OCI-LY7 (cell line): ENCODE data around the gene BMPR2. TPM values are rescaled to one million over a fixed set of nuclear protein-coding genes. Genes with fewer than 3 reads are reported as not detected.

Experiments
- BruUV-seq: library from RNA; stranded (reverse); fragments of 400-500 nt; replicated peaks from 2 replicates; lab custom pipeline; 2021; lab: Mats Ljungman, UMichigan
- CTCF ChIA-PET: fragments of 300-600 bp; sonication (Branson Sonifier 250); formaldehyde crosslinking; loops from one replicate; lab custom pipeline; 2022; ENCODE audit warnings: antibody characterized with exemption; ENCODE audit not compliant: unreplicated experiment; lab: Charles Lee
- POLR2A ChIA-PET: fragments of 300-600 bp; sonication (Branson Sonifier 250); formaldehyde crosslinking; loops from one replicate; lab custom pipeline; 2022; ENCODE audit warnings: antibody characterized with exemption; lab: Charles Lee
- DNase-seq: peaks from one replicate; pipeline ENCODE4 v3.0.0-alpha.2; 2015; ENCODE audit warnings: low spot score
- H2AFZ ChIP-seq: fragments of 200-600 bp; sonication (generic), shearing (Covaris generic); 2 replicates; pipeline ENCODE4 v1.6.1; 2014; ENCODE audit warnings: mild to moderate bottlenecking, antibody characterized with exemption, low read length, moderate library complexity
- H3K27ac ChIP-seq: fragments of 200-600 bp; sonication (generic); 2 replicates; pipeline ENCODE4 v1.5.1; 2014; ENCODE audit warnings: mixed run types, low read depth, mild to moderate bottlenecking, moderate library complexity, low read length, inconsistent platforms; ENCODE audit not compliant: poor library complexity, severe bottlenecking
- H3K36me3 ChIP-seq: fragments of 200-600 bp; sonication (generic); 2 replicates; pipeline ENCODE4 v1.6.1; 2014; ENCODE audit warnings: mild to moderate bottlenecking, antibody characterized with exemption, low read length, moderate library complexity, mixed read lengths; ENCODE audit not compliant: insufficient read depth
- H3K4me1 ChIP-seq: fragments of 200-600 bp; sonication (generic); 2 replicates; pipeline ENCODE4 v1.5.1; 2014; ENCODE audit warnings: mild to moderate bottlenecking, low read length; ENCODE audit not compliant: insufficient read depth, poor library complexity, severe bottlenecking
- H3K4me2 ChIP-seq: fragments of 200-600 bp; sonication (generic); 2 replicates; pipeline ENCODE4 v1.6.1; 2014; ENCODE audit warnings: mild to moderate bottlenecking, low read length
- H3K4me3 ChIP-seq: fragments of 200-600 bp; sonication (generic); 2 replicates; pipeline ENCODE4 v1.5.1; 2014; ENCODE audit warnings: mild to moderate bottlenecking, low read depth, low read length; ENCODE audit not compliant: poor library complexity, severe bottlenecking
- H3K79me2 ChIP-seq: fragments of 200-600 bp; sonication (generic); 2 replicates; pipeline ENCODE4 v1.6.1; 2016; ENCODE audit warnings: low read depth, mild to moderate bottlenecking, low read length, moderate library complexity, mixed read lengths; ENCODE audit not compliant: insufficient read depth
- H3K9me2 ChIP-seq: fragments of 200-600 bp; sonication (generic); 2 replicates; pipeline ENCODE4 v1.6.1; 2016; ENCODE audit warnings: mild to moderate bottlenecking, low read length, mixed read lengths; ENCODE audit not compliant: insufficient read depth
- H3K9me3 ChIP-seq: fragments of 200-600 bp; sonication (generic); 2 replicates; pipeline ENCODE4 v1.6.1; 2014; ENCODE audit warnings: mild to moderate bottlenecking, mixed run types, low read length, mixed read lengths
- H4K20me1 ChIP-seq: fragments of 200-600 bp; sonication (generic); 2 replicates; pipeline ENCODE4 v1.6.1; 2014; ENCODE audit warnings: mild to moderate bottlenecking, antibody characterized with exemption, low read length, moderate library complexity, mixed read lengths; ENCODE audit not compliant: insufficient read depth
- EZH2phosphoT487 ChIP-seq: fragments of 200-600 bp; sonication (generic); IDR thresholded peaks from 2 replicates; pipeline ENCODE4 v1.6.1; 2018; ENCODE audit warnings: low read depth, borderline replicate concordance, mild to moderate bottlenecking, mixed run types, antibody characterized with exemption, low read length, moderate library complexity, mixed read lengths
- intact Hi-C: fragments of 100-400 bp; cut with micrococcal nuclease; formaldehyde crosslinking; loops from one replicate; pipeline ENCODE4 v1.10.0; 2022; ENCODE audit not compliant: unreplicated experiment
- total RNA-seq, 2 experiments: library from RNA; depleted of rRNA in 1 of 2; stranded (reverse); fragments of >200 nt in 1 of 2; shearing (Covaris generic) in 1 of 2; gene quantifications; 2 replicates each; pipeline ENCODE4 v1.2.3, GENCODE V29; 2014 to 2022
- TF ChIP-seq, protein P1 (sequence below): fragments of 200-600 bp; sonication (generic); conservative IDR thresholded peaks from 2 replicates; pipeline ENCODE4 v1.5.1; 2014; ENCODE audit warnings: mild to moderate bottlenecking, antibody characterized with exemption, low read length, moderate library complexity, mixed read lengths

The BMPR2 gene
- total RNA-seq, 2 experiments from 2014 or later: 4.3 to 14.7 TPM

DNA sequence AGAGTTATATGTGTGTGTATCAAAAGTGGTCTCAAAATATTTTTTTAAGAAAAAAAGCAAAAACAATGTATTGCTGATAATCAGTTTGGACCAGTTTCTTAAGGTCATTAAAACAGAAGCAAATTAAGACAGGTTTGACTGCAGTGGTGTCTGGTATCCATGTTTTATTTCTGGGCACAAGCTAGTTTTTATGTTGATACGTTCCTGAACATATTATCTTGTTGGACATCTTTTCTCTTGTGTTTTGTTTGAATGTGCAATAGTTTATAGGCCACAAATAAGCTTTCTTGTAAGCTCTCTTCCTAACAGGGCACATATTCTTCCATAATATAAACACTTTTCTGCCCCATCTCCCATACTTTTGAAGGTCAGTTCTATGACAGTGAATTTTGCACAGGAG lies 184.1 kb downstream of the BMPR2 start:
- H4K20me1 ChIP-seq: no peaks in the 10 kb centered on the region
- H3K36me3 ChIP-seq: no peaks in the 10 kb centered on the region
- H3K27ac ChIP-seq: no peak overlapping the region
- ChIA-PET CTCF (no interaction called here), POLR2A (interaction anchor here (0.7 to 1.0 kb wide), 2 partner anchors 11 to 13 kb away, joined by 3 to 4 read pairs; no protein-coding TSS in a partner anchor)
- H3K4me2 ChIP-seq: no peak overlapping the region
- H3K79me2 ChIP-seq: no peaks in the 10 kb centered on the region
- no peak for DNase-seq
- TF ChIP-seq, protein P1, sequence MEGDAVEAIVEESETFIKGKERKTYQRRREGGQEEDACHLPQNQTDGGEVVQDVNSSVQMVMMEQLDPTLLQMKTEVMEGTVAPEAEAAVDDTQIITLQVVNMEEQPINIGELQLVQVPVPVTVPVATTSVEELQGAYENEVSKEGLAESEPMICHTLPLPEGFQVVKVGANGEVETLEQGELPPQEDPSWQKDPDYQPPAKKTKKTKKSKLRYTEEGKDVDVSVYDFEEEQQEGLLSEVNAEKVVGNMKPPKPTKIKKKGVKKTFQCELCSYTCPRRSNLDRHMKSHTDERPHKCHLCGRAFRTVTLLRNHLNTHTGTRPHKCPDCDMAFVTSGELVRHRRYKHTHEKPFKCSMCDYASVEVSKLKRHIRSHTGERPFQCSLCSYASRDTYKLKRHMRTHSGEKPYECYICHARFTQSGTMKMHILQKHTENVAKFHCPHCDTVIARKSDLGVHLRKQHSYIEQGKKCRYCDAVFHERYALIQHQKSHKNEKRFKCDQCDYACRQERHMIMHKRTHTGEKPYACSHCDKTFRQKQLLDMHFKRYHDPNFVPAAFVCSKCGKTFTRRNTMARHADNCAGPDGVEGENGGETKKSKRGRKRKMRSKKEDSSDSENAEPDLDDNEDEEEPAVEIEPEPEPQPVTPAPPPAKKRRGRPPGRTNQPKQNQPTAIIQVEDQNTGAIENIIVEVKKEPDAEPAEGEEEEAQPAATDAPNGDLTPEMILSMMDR: no peak
- TF ChIP-seq EZH2phosphoT487: no peak
- H3K4me1 ChIP-seq: no peaks in the 10 kb centered on the region
- intact Hi-C loops: no loop called here
- H3K9me3 ChIP-seq: no peaks in the 10 kb centered on the region
- H3K9me2 ChIP-seq: no peaks in the 10 kb centered on the region
- H3K4me3 ChIP-seq: no peak overlapping the region
- no peak overlapping the region for H2AFZ ChIP-seq
- no TSS peak for BruUV-seq

DNA sequence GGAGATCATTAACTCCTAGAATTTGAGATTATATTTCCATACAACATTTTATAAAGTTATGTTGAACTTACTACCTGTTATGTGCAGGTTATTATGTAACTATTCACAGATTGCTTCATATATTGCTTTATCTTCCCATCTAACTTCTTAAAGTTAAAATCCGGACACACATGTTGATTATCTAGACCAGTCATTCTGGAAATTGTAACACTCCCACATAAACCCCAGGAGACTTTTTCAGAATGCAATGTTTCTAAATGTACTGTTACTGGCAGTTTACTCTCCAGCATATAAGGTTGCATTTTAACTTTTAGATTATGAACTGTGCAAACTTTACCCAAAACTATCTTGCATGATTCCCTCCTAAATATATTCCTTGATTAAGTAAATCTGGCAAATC lies 188.1 kb downstream of the BMPR2 start:
- Histone ChIP-seq H3K27ac (no peak overlapping the region), H3K4me2 (no peak overlapping the region), H3K4me1 (no peaks in the 10 kb centered on the region), H3K9me3 (no peaks in the 10 kb centered on the region), H3K4me3 (no peak overlapping the region), H2AFZ (no peak overlapping the region), H3K79me2 (no peaks in the 10 kb centered on the region), H3K36me3 (no peaks in the 10 kb centered on the region), H4K20me1 (no peaks in the 10 kb centered on the region), H3K9me2 (no peaks in the 10 kb centered on the region)
- TF ChIP-seq, protein P1: no peak
- BruUV-seq: no TSS peak
- POLR2A ChIA-PET: interaction anchor here (0.8 kb wide), 1 partner anchor 8 kb away, joined by 3 read pairs; no protein-coding TSS in a partner anchor
- CTCF ChIA-PET: no interaction called here
- DNase-seq: no peak
- intact Hi-C loops: no loop called here

DNA sequence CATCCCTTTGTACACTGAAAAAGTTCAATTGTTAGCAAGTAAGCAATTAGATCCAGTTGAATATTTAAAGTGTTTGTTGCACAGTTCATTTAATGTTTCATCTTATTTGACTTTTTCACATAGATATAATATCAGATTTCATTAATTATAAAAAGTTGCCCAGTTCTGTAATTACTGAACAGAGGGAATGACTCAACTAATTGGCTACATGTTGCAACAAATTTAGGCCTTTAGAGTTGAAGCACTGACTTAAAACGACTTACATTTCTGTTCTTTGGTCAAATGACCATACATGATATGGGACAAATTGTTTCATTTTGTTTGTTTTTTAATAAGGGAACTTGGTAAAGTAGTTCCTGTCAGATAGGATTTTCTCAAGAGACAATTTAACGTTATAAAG lies 190.2 kb downstream of the BMPR2 start:
- POLR2A ChIA-PET: no interaction called here
- no peak for DNase-seq
- no peak overlapping the region for H2AFZ ChIP-seq
- intact Hi-C loops: no loop called here
- no peaks in the 10 kb centered on the region for H4K20me1 ChIP-seq
- CTCF ChIA-PET: no interaction called here
- no peak for TF ChIP-seq EZH2phosphoT487
- TF ChIP-seq, protein P1: no peak
- H3K4me2 ChIP-seq: no peak overlapping the region
- no peaks in the 10 kb centered on the region for H3K9me2 ChIP-seq
- H3K4me1 ChIP-seq: no peaks in the 10 kb centered on the region
- no peaks in the 10 kb centered on the region for H3K9me3 ChIP-seq
- no peak overlapping the region for H3K4me3 ChIP-seq
- H3K36me3 ChIP-seq: no peaks in the 10 kb centered on the region
- H3K79me2 ChIP-seq: no peaks in the 10 kb centered on the region
- BruUV-seq: no TSS peak
- no peak overlapping the region for H3K27ac ChIP-seq
